Measurements from ENCODE around the gene TMEM108.

- TF ChIP-seq CTCF (IDR thresholded peaks at IDR 0.05), result no peak
- TF ChIP-seq POLR2A (IDR thresholded peaks at IDR 0.05), result no peak
Measured at GRCh38 chr3:133038089-133038730, at the start of gene TMEM108.

All from suprapubic skin (tissue), 3 donors.